SU-DHL-6 (cell line): ENCODE measurements around the gene GUCY1A1.

ENCODE experiments used
- H2AFZ ChIP-seq: fragments of 200-600 bp; sonication (generic); 2 replicates; pipeline ENCODE4 v1.6.1; 2014; ENCODE audit warnings: low read depth, mild to moderate bottlenecking, moderate library complexity, mixed read lengths, antibody characterized with exemption, low read length; ENCODE audit not compliant: severe bottlenecking
- H3F3A ChIP-seq: fragments of 200-600 bp; shearing (Covaris generic); 2 replicates; pipeline ENCODE4 v1.6.0; 2016; ENCODE audit warnings: antibody characterized with exemption, mild to moderate bottlenecking; ENCODE audit not compliant: insufficient read depth
- H3K27ac ChIP-seq: fragments of 200-600 bp; sonication (generic); 2 replicates; pipeline ENCODE4 v1.5.1; 2016; ENCODE audit warnings: low read depth, mild to moderate bottlenecking, low read length, moderate library complexity, mixed read lengths
- H3K27me3 ChIP-seq: fragments of 200-600 bp; sonication (generic), shearing (Covaris generic); 2 replicates; pipeline ENCODE4 v1.6.0; 2014; ENCODE audit warnings: mild to moderate bottlenecking, low read length
- H3K36me3 ChIP-seq: fragments of 200-600 bp; sonication (generic); 2 replicates; pipeline ENCODE4 v1.6.1; 2014; ENCODE audit warnings: mild to moderate bottlenecking, low read length, mixed read lengths
- H3K4me2 ChIP-seq: fragments of 300-600, 200-600 bp; shearing (Covaris generic), sonication (generic); 2 replicates; pipeline ENCODE4 v1.6.0; 2014; ENCODE audit warnings: low read length, low read depth, mild to moderate bottlenecking; ENCODE audit not compliant: poor library complexity, severe bottlenecking
- H3K4me3 ChIP-seq: fragments of 200-600 bp; sonication (generic); 2 replicates; pipeline ENCODE4 v1.5.1; 2014; ENCODE audit warnings: antibody characterized with exemption, low read length, mild to moderate bottlenecking, mixed read lengths; ENCODE audit not compliant: insufficient read depth, poor library complexity, severe bottlenecking
- H3K79me2 ChIP-seq: fragments of 200-600 bp; sonication (generic); 2 replicates; pipeline ENCODE4 v1.6.1; 2014; ENCODE audit warnings: mild to moderate bottlenecking, low read length, moderate library complexity; ENCODE audit not compliant: insufficient read depth
- H3K9ac ChIP-seq: fragments of 200-600 bp; sonication (generic); 2 replicates; pipeline ENCODE4 v1.7.0; 2014; ENCODE audit warnings: mild to moderate bottlenecking, low read length
- H3K9me2 ChIP-seq: fragments of 200-600 bp; sonication (generic); replicated peaks from 2 replicates; pipeline ENCODE4 v1.6.1; 2014; ENCODE audit warnings: low read length; ENCODE audit not compliant: insufficient read depth
- H3K9me3 ChIP-seq: fragments of 200-600 bp; sonication (generic); 2 replicates; pipeline ENCODE4 v1.6.1; 2014; ENCODE audit warnings: low read length, mixed read lengths; ENCODE audit not compliant: insufficient read depth
- H4K20me1 ChIP-seq: fragments of 200-600 bp; sonication (generic); 2 replicates; pipeline ENCODE4 v1.6.1; 2014; ENCODE audit warnings: low read depth, mild to moderate bottlenecking, antibody characterized with exemption, low read length, moderate library complexity, mixed read lengths
- CTCF ChIP-seq: fragments of 200-600 bp; sonication (generic); IDR thresholded peaks from one replicate; pipeline ENCODE4 v1.5.1; 2017; ENCODE audit warnings: antibody characterized with exemption, mild to moderate bottlenecking, low read length, moderate library complexity; ENCODE audit not compliant: insufficient read depth, poor library complexity, severe bottlenecking
- EZH2phosphoT487 ChIP-seq: fragments of 200-600 bp; sonication (generic), shearing (Covaris generic); conservative IDR thresholded peaks from 2 replicates; pipeline ENCODE4 v1.6.1; 2018; ENCODE audit warnings: mild to moderate bottlenecking, antibody characterized with exemption, low read length, moderate library complexity, mixed read lengths

GUCY1A1 gene

DNA sequence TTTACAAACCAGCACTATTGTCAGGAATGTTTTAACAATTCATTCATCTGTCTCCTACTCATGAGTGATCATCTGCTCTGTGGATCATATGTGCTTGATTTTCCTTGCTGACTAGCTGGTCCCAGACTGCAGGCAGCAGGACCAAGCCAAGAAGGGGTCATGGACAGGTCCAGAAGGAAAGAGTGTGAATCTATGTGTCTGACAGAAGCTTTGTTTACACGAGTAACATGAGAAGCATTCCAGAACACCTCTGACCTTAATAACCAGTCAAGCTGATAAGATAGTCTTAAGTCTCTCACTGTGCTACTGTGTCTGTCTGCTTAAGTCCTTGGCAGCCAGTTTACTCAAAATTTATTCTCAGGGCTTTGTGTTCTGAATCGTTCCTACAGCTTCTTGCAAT, 39.0 kb downstream of the GUCY1A1 start:
- Histone ChIP-seq H3K27ac (no peak overlapping the region), H3K9me2 (no peaks in the 10 kb centered on the region), H3K4me3 (no peak overlapping the region), H4K20me1 (no peaks in the 10 kb centered on the region), H3K79me2 (no peaks in the 10 kb centered on the region), H3K9me3 (no peaks in the 10 kb centered on the region), H3F3A (no peaks in the 10 kb centered on the region), H3K36me3 (no peaks in the 10 kb centered on the region), H3K9ac (no peak overlapping the region), H3K4me2 (no peak overlapping the region), H3K27me3 (no peaks in the 10 kb centered on the region), H2AFZ (no peak overlapping the region)
- no peak for TF ChIP-seq CTCF
- TF ChIP-seq EZH2phosphoT487 = no peak

GRCh38 chr4:155706147-155706546, 39.5 kb downstream of the GUCY1A1 start:
- Histone ChIP-seq H3K4me2 (no peak overlapping the region), H3K36me3 (no peaks in the 10 kb centered on the region), H3K4me3 (no peak overlapping the region), H3F3A (no peaks in the 10 kb centered on the region), H3K27me3 (no peaks in the 10 kb centered on the region), H4K20me1 (no peaks in the 10 kb centered on the region), H2AFZ (no peak overlapping the region), H3K9me2 (no peaks in the 10 kb centered on the region), H3K27ac (no peak overlapping the region), H3K9me3 (no peaks in the 10 kb centered on the region), H3K79me2 (no peaks in the 10 kb centered on the region), H3K9ac (no peak overlapping the region)
- TF ChIP-seq EZH2phosphoT487 = no peak
- TF ChIP-seq CTCF = no peak

GRCh38 chr4:155707251-155707650, 40.6 kb downstream of the GUCY1A1 start:
- TF ChIP-seq EZH2phosphoT487 (no peak), CTCF (no peak)
- Histone ChIP-seq H4K20me1 (no peaks in the 10 kb centered on the region), H2AFZ (no peak overlapping the region), H3K36me3 (no peaks in the 10 kb centered on the region), H3K27ac (no peak overlapping the region), H3K9me3 (no peaks in the 10 kb centered on the region), H3K79me2 (no peaks in the 10 kb centered on the region), H3K4me2 (no peak overlapping the region), H3K27me3 (no peaks in the 10 kb centered on the region), H3F3A (no peaks in the 10 kb centered on the region), H3K9me2 (no peaks in the 10 kb centered on the region), H3K4me3 (no peak overlapping the region), H3K9ac (no peak overlapping the region)
